Colonic mucosa (tissue), 4 donors: ENCODE data around the gene KDM1A. TPM values are rescaled to one million over a fixed set of nuclear protein-coding genes. Genes with fewer than 3 reads are reported as not detected.

ENCODE experiments used
- DNase-seq: peaks from one replicate; pipeline ENCODE4 v3.0.0-alpha.2; 2020
- H3K27ac ChIP-seq: fragments of 200-600 bp; one replicate; pipeline ENCODE4 v1.8.0; 2021
- H3K27me3 ChIP-seq: fragments of 200-600 bp; one replicate; pipeline ENCODE4 v1.8.0; 2021
- H3K36me3 ChIP-seq: fragments of 200-600 bp; one replicate; pipeline ENCODE4 v1.8.0; 2021
- H3K4me1 ChIP-seq: fragments of 200-600 bp; one replicate; pipeline ENCODE4 v1.8.0; 2021; ENCODE audit warnings: mild to moderate bottlenecking
- H3K4me3 ChIP-seq: fragments of 200-600 bp; one replicate; pipeline ENCODE4 v1.8.0; 2021
- H3K9ac ChIP-seq, 2 donors: one replicate each; pipeline ENCODE4 v1.7.0; 2013; ENCODE audit warnings: control low read depth in 2 of 2, low read depth in 2 of 2, low read length in 2 of 2
- H3K9me3 ChIP-seq: fragments of 200-600 bp; one replicate; pipeline ENCODE4 v1.8.0; 2021
- CTCF ChIP-seq: fragments of 200-600 bp; IDR thresholded peaks from one replicate; pipeline ENCODE4 v1.8.0; 2022; ENCODE audit warnings: antibody characterized with exemption, mild to moderate bottlenecking
- intact Hi-C: fragments of 100-400 bp; cut with DNase I; formaldehyde crosslinking; loops from one replicate; pipeline ENCODE4 v1.14.1; 2022
- total RNA-seq, 2 donors: library from RNA; stranded (reverse); fragmentation: NEBNext Ultra II Directional in 1 of 2; extraction: Animal tissue kit (Norgen Biotek cat#: 25700) in 1 of 2; gene quantifications; one replicate each; pipeline ENCODE4 v1.2.1, GENCODE V29; 2021
- donor health status: healthy.
- donor health status: DM: no; HTN: no; CAD: no.
- donor health status: DM: no; HTN: no; CAD: no.

KDM1A gene
- total RNA-seq, 2 donors from 2014 or later = 59.2 to 72.6 TPM

GRCh38 chr1:23013657-23014056 is 5.6 kb upstream of the KDM1A start:
- TF ChIP-seq CTCF = no peak
- no peaks in the 10 kb centered on the region for H3K36me3 ChIP-seq
- no peak for DNase-seq
- no peaks in the 10 kb centered on the region for H3K4me1 ChIP-seq
- no peak overlapping the region for H3K27ac ChIP-seq
- no peak overlapping the region for H3K4me3 ChIP-seq
- no peaks in the 10 kb centered on the region for H3K27me3 ChIP-seq
- H3K9ac ChIP-seq = no peak overlapping the region
- no peaks in the 10 kb centered on the region for H3K9me3 ChIP-seq
- intact Hi-C loops = no loop called here

GRCh38 chr1:23018661-23019093 is 591 bp upstream of the KDM1A start:
- Histone ChIP-seq H3K9me3 (no peaks in the 10 kb centered on the region), H3K36me3 (no peaks in the 10 kb centered on the region), H3K4me1 (no peaks in the 10 kb centered on the region), H3K27me3 (no peaks in the 10 kb centered on the region), H3K9ac (peak overlapping the region; percentile 32 to 90), H3K4me3 (peak overlapping the region; percentile 93), H3K27ac (peak overlapping the region; percentile 89)
- TF ChIP-seq CTCF = no peak
- intact Hi-C loops = no loop called here
- DNase-seq = peak; percentile 26

GRCh38 chr1:23019863-23020625 is 776 bp downstream of the KDM1A start:
- intact Hi-C loops = no loop called here
- Histone ChIP-seq H3K36me3 (no peaks in the 10 kb centered on the region), H3K9ac (peak overlapping the region; percentile 90 to 92), H3K27ac (peak overlapping the region; percentile 89), H3K27me3 (no peaks in the 10 kb centered on the region), H3K4me3 (peak overlapping the region; percentile 93), H3K9me3 (no peaks in the 10 kb centered on the region), H3K4me1 (no peaks in the 10 kb centered on the region)
- peak; percentile 32 for DNase-seq
- no peak for TF ChIP-seq CTCF

- no peak for TF ChIP-seq CTCF
- H3K27ac ChIP-seq = no peak overlapping the region
- peak overlapping the region; percentile 93 for H3K4me3 ChIP-seq
- peak overlapping the region in 1 of 2 donors; percentile 27 for H3K9ac ChIP-seq
- no peaks in the 10 kb centered on the region for H3K36me3 ChIP-seq
- intact Hi-C loops = no loop called here
- no peak for DNase-seq
- H3K9me3 ChIP-seq = no peaks in the 10 kb centered on the region
- no peaks in the 10 kb centered on the region for H3K4me1 ChIP-seq
- H3K27me3 ChIP-seq = no peaks in the 10 kb centered on the region
These were observed 1.6 kb downstream of the KDM1A start for GRCh38 chr1:23020706-23021405.

GRCh38 chr1:23021834-23022233 is 2.6 kb downstream of the KDM1A start:
- no peaks in the 10 kb centered on the region for H3K4me1 ChIP-seq
- intact Hi-C loops = no loop called here
- no peak for TF ChIP-seq CTCF
- no peaks in the 10 kb centered on the region for H3K27me3 ChIP-seq
- no peak overlapping the region for H3K9ac ChIP-seq
- no peak overlapping the region for H3K4me3 ChIP-seq
- H3K27ac ChIP-seq = no peak overlapping the region
- DNase-seq = no peak
- no peaks in the 10 kb centered on the region for H3K9me3 ChIP-seq
- no peaks in the 10 kb centered on the region for H3K36me3 ChIP-seq
